K562 (cell line): ENCODE results near the gene POLR1A. TPM values are rescaled to one million over a fixed set of nuclear protein-coding genes. Genes with fewer than 3 reads are reported as not detected.

Experiments used
- ATAC-seq: fragments of 200-7000 bp; cut with Tn5 transposase; 3 replicates; pipeline ENCODE4 v1.9.1; 2020; ENCODE audit warnings: moderate library complexity
- BruUV-seq: library from RNA; stranded (reverse); fragments of 400-500 nt; replicated peaks from 2 replicates; lab custom pipeline; 2021; lab: Mats Ljungman, UMichigan
- CTCF ChIA-PET: fragments of 300-600 bp; formaldehyde crosslinking; extraction: SDS; loops from one replicate; lab custom pipeline; 2021; ENCODE audit warnings: low intra/inter-chr PET ratio; lab: Yijun Ruan, JAX
- POLR2A ChIA-PET: fragments of 300-600, 350-650 bp; sonication (Branson Sonifier 250); formaldehyde crosslinking; extraction: SDS; loops from one replicate; lab custom pipeline; 2021; ENCODE audit warnings: antibody characterized with exemption, inconsistent platforms; lab: Yijun Ruan, JAX
- DNase-seq, 4 experiments: peaks; one replicate each; pipeline versions ENCODE4 v3.0.0 to v3.0.0-alpha.2; 2011 to 2018; ENCODE audit warnings: low spot score in 3 of 4, mixed read lengths in 3 of 4; ENCODE audit errors: extremely low read depth in 1 of 4
- FAIRE-seq: peaks from 2 replicates; lab custom pipeline; 2011; peaks lifted over from hg19 to GRCh38; lab: Jason Lieb, UNC
- H2AFZ ChIP-seq: 2 replicates; pipeline ENCODE4 v1.6.0; 2011; ENCODE audit warnings: low read depth, low read length, control low read depth, inconsistent platforms
- H3K27ac ChIP-seq: fragments of 200-600 bp; 3 replicates; pipeline ENCODE4 v1.8.0; 2011; ENCODE audit warnings: low read depth, mild to moderate bottlenecking, control low read depth, inconsistent platforms, low read length, moderate library complexity, mixed read lengths; ENCODE audit errors: extremely low read depth
- H3K27me3 ChIP-seq, 2 experiments: fragments of 300-600 bp in 1 of 2; 2 replicates in 1 of 2; 3 replicates in 1 of 2; pipeline versions ENCODE4 v1.6.0 to v1.8.0; 2011; ENCODE audit warnings: inconsistent platforms in 2 of 2, low read length in 2 of 2, mild to moderate bottlenecking in 1 of 2, mixed read lengths in 1 of 2, moderate library complexity in 1 of 2; ENCODE audit not compliant: control insufficient read depth in 2 of 2, insufficient read depth in 2 of 2
- H3K36me3 ChIP-seq: fragments of 300-600 bp; 3 replicates; pipeline ENCODE4 v1.8.0; 2011; ENCODE audit warnings: mild to moderate bottlenecking, low read length, inconsistent platforms; ENCODE audit not compliant: control insufficient read depth, insufficient read depth
- H3K4me1 ChIP-seq, 2 experiments: fragments of 200-600 bp in 1 of 2; replicated peaks in 1 of 2; 2 replicates in 1 of 2; 3 replicates in 1 of 2; pipeline versions ENCODE4 v1.5.1 to v1.8.0; 2011; ENCODE audit warnings: inconsistent platforms in 2 of 2, low read length in 2 of 2, mild to moderate bottlenecking in 1 of 2, mixed read lengths in 1 of 2, moderate library complexity in 1 of 2; ENCODE audit not compliant: control insufficient read depth in 2 of 2, insufficient read depth in 2 of 2
- H3K4me2 ChIP-seq: 2 replicates; pipeline ENCODE4 v1.6.1; 2011; ENCODE audit warnings: low read length, control low read depth, inconsistent platforms, mixed read lengths; ENCODE audit not compliant: insufficient read depth
- H3K4me3 ChIP-seq: fragments of 200-600 bp; sonication (generic), shearing (Covaris generic); 2 replicates; pipeline ENCODE4 v1.5.1; 2016; ENCODE audit warnings: control low read depth, inconsistent platforms
- H3K79me2 ChIP-seq: fragments of 200-600 bp; 3 replicates; pipeline ENCODE4 v1.8.0; 2011; ENCODE audit warnings: low read length, inconsistent platforms; ENCODE audit not compliant: control insufficient read depth, insufficient read depth
- H3K9ac ChIP-seq, 2 experiments: 2 replicates each; pipeline versions ENCODE4 v1.6.0 to v1.6.1; 2011; ENCODE audit warnings: low read depth in 2 of 2, low read length in 2 of 2, control low read depth in 1 of 2, inconsistent platforms in 1 of 2, mild to moderate bottlenecking in 1 of 2, mixed read lengths in 1 of 2; ENCODE audit not compliant: insufficient read depth in 1 of 2
- H3K9me1 ChIP-seq: one replicate; pipeline ENCODE4 v1.6.0; 2011; ENCODE audit warnings: inconsistent platforms, mild to moderate bottlenecking, low read length, moderate library complexity; ENCODE audit not compliant: control insufficient read depth, insufficient read depth
- H3K9me3 ChIP-seq: replicated peaks from 2 replicates; pipeline ENCODE4 v1.5.1; 2011; ENCODE audit warnings: low read depth, low read length, inconsistent platforms; ENCODE audit not compliant: control insufficient read depth, insufficient read depth
- H4K20me1 ChIP-seq: replicated peaks from 2 replicates; pipeline ENCODE4 v1.6.1; 2011; ENCODE audit warnings: low read length, inconsistent platforms, mixed read lengths; ENCODE audit not compliant: control insufficient read depth, insufficient read depth
- E2F3 ChIP-seq: fragments of 250-450 bp; sonication (Bioruptor Pico); IDR thresholded peaks from 2 replicates; pipeline ENCODE4 v1.4.0; 2020; ENCODE audit warnings: mild to moderate bottlenecking
- HNRNPK ChIP-seq: fragments of 200-400 bp; formaldehyde crosslinking; IDR thresholded peaks from one replicate; pipeline ENCODE4 v1.6.1; 2018; ENCODE audit warnings: mild to moderate bottlenecking, low read depth, low read length; ENCODE audit not compliant: poor library complexity, severe bottlenecking
- HNRNPLL ChIP-seq: fragments of 200-400 bp; formaldehyde crosslinking; IDR thresholded peaks from 2 replicates; pipeline ENCODE4 v1.6.1; 2017; ENCODE audit warnings: low read length, low read depth, mild to moderate bottlenecking; ENCODE audit not compliant: poor library complexity, severe bottlenecking
- ZNF780A ChIP-seq: fragments of 250-450 bp; sonication (Bioruptor Pico); IDR thresholded peaks from 2 replicates; pipeline ENCODE4 v1.5.0; 2021; ENCODE audit warnings: mild to moderate bottlenecking
- WGBS: fragments of 100-300 bp; shearing (Covaris generic); methylation state at CpG from one replicate; pipeline ENCODE4 v1.1.6; 2016; ENCODE audit warnings: low coverage, mixed read lengths; ENCODE audit not compliant: insufficient coverage; ENCODE audit errors: missing lambda C conversion rate; 5-methylcytosine and 5-hydroxymethylcytosine counted together
- in situ Hi-C: fragments of 300-500 bp; cut with MboI; formaldehyde crosslinking; loops from 4 replicates; pipeline ENCODE4 v1.15.0; 2018; ENCODE audit warnings: inconsistent platforms, mixed read lengths
- intact Hi-C: fragments of 100-400 bp; cut with micrococcal nuclease; formaldehyde crosslinking; loops from 2 replicates; pipeline ENCODE4 v1.14.2; 2022
- polyA plus RNA-seq, 8 experiments: library from polyadenylated mRNA; depleted of rRNA in 4 of 8; stranded (reverse) in 5 of 8; unstranded in 3 of 8; fragments of >200 nt; fragmentation: Nextera tagmentation in 2 of 8; fragmentation: Illumina TruSeq in 1 of 8; extraction: Ambion mirVana in 2 of 8; extraction: Trizol in 1 of 8; gene quantifications; 2 replicates each; pipeline versions ENCODE4 v1.2.1 to v1.2.3, GENCODE V29; 2011 to 2014; ENCODE audit warnings: inconsistent platforms in 1 of 8, missing spikeins in 1 of 8
- total RNA-seq, 7 experiments: library from RNA; depleted of rRNA in 6 of 7; stranded (reverse); fragments of >200 nt in 6 of 7; fragmentation: Illumina TruSeq in 2 of 7; extraction: Trizol in 2 of 7; gene quantifications; 2 replicates each; pipeline versions ENCODE4 v1.2.1 to v1.2.3, GENCODE V29; 2011 to 2021; ENCODE audit warnings: low replicate concordance in 1 of 7

POLR1A gene
- total and polyA plus RNA-seq, 9 of the 15 experiments (the other 6 are each of a cell fraction or from before 2014, with no cell fraction given) = 3.0 to 72.1 (median 21.8) TPM

- TF ChIP-seq HNRNPLL (no peak), ZNF780A (no peak)
Measured at GRCh38 chr2:86056590-86057331, 48.9 kb downstream of the POLR1A start (continued).

- DNase-seq = no peak
- FAIRE-seq = no peak
- H3K4me1 ChIP-seq = no peaks in the 10 kb centered on the region
- intact Hi-C loops (no loop called here), in situ Hi-C loops (no loop called here)
- no peak overlapping the region for H2AFZ ChIP-seq
- ChIA-PET CTCF (no interaction called here), POLR2A (no interaction called here)
- H3K4me2 ChIP-seq = no peak overlapping the region
- H3K27me3 ChIP-seq = no peaks in the 10 kb centered on the region
- no peak overlapping the region for H3K4me3 ChIP-seq
- H3K9me3 ChIP-seq = no peaks in the 10 kb centered on the region
- no peak overlapping the region for H3K9ac ChIP-seq
- BruUV-seq = no TSS peak
- no peaks in the 10 kb centered on the region for H4K20me1 ChIP-seq
- no peak overlapping the region for H3K27ac ChIP-seq
- no peaks in the 10 kb centered on the region for H3K9me1 ChIP-seq
- no peak for TF ChIP-seq E2F3 (CRISPR knock-in tag)
- TF ChIP-seq HNRNPK = no peak
- H3K79me2 ChIP-seq = no peaks in the 10 kb centered on the region
- WGBS = 76% methylated on average over 3 of the region's 3 CpGs
- no peak for ATAC-seq
- peaks cover 83% of the 10 kb centered on the region for H3K36me3 ChIP-seq
Measured at GRCh38 chr2:86055314-86055713, 50.4 kb downstream of the POLR1A start.
